Loucy (cell line): Measurements from ENCODE around the gene FGR.
"Not testable (repeated sequence)": the region's sequence is repeated elsewhere in the genome, so short reads cannot be mapped to it uniquely, and the experiment has no call there.

Experiments used
- H2AFZ ChIP-seq: fragments of 200-600 bp; sonication (generic); 2 replicates; pipeline ENCODE4 v1.6.0; 2016; ENCODE audit warnings: antibody characterized with exemption, mild to moderate bottlenecking, low read length, moderate library complexity
- H3F3A ChIP-seq: fragments of 200-600 bp; 2 replicates; pipeline ENCODE4 v1.6.0; 2016; ENCODE audit warnings: antibody characterized with exemption, low read depth, mild to moderate bottlenecking
- H3K27me3 ChIP-seq: fragments of 200-600 bp; sonication (generic); 2 replicates; pipeline ENCODE4 v1.6.1; 2014; ENCODE audit warnings: low read length, mild to moderate bottlenecking; ENCODE audit not compliant: insufficient read depth, poor library complexity, severe bottlenecking
- H3K36me3 ChIP-seq: fragments of 200-600 bp; sonication (generic); 2 replicates; pipeline ENCODE4 v1.6.1; 2016; ENCODE audit warnings: low read length; ENCODE audit not compliant: insufficient read depth
- H3K4me1 ChIP-seq: fragments of 200-600 bp; sonication (generic); 2 replicates; pipeline ENCODE4 v1.5.1; 2014; ENCODE audit warnings: low read length, mild to moderate bottlenecking; ENCODE audit not compliant: insufficient read depth, poor library complexity, severe bottlenecking
- H3K4me2 ChIP-seq: fragments of 200-600 bp; sonication (generic); 2 replicates; pipeline ENCODE4 v1.6.0; 2014; ENCODE audit warnings: antibody characterized with exemption, low read length, low read depth, mild to moderate bottlenecking; ENCODE audit not compliant: poor library complexity, severe bottlenecking
- H3K4me3 ChIP-seq: fragments of 200-600 bp; sonication (generic); 2 replicates; pipeline ENCODE4 v1.5.1; 2014; ENCODE audit warnings: low read length, mild to moderate bottlenecking, mixed read lengths; ENCODE audit not compliant: poor library complexity, severe bottlenecking
- H3K79me2 ChIP-seq: fragments of 200-600 bp; sonication (generic); 2 replicates; pipeline ENCODE4 v1.6.1; 2014; ENCODE audit warnings: low read length; ENCODE audit not compliant: insufficient read depth
- H3K9ac ChIP-seq: fragments of 200-600 bp; sonication (generic); 2 replicates; pipeline ENCODE4 v1.6.0; 2014; ENCODE audit warnings: mild to moderate bottlenecking, low read depth, low read length, moderate library complexity; ENCODE audit not compliant: poor library complexity, severe bottlenecking
- H3K9me2 ChIP-seq: fragments of 200-600 bp; sonication (generic); replicated peaks from 2 replicates; pipeline ENCODE4 v1.6.1; 2016; ENCODE audit warnings: low read depth, low read length, mixed read lengths
- H3K9me3 ChIP-seq: fragments of 200-600 bp; sonication (generic); 2 replicates; pipeline ENCODE4 v1.6.1; 2014; ENCODE audit warnings: mild to moderate bottlenecking, antibody characterized with exemption, low read length, low read depth; ENCODE audit not compliant: insufficient read depth
- H4K20me1 ChIP-seq: fragments of 200-600 bp; sonication (generic); 2 replicates; pipeline ENCODE4 v1.6.0; 2014; ENCODE audit warnings: antibody characterized with exemption, low read length, mild to moderate bottlenecking; ENCODE audit not compliant: insufficient read depth, poor library complexity, severe bottlenecking
- CTCF ChIP-seq: fragments of 200-600 bp; sonication (generic); conservative IDR thresholded peaks from 2 replicates; pipeline ENCODE4 v1.5.1; 2014; ENCODE audit warnings: mild to moderate bottlenecking, antibody characterized with exemption, low read length
- EZH2phosphoT487 ChIP-seq: fragments of 200-600 bp; IDR thresholded peaks from 2 replicates; pipeline ENCODE4 v1.6.1; 2018; ENCODE audit warnings: antibody characterized with exemption, mild to moderate bottlenecking, moderate library complexity, borderline replicate concordance

The FGR gene

GRCh38 chr1:27621051-27621920 lies 13.7 kb downstream of the FGR start:
- Histone ChIP-seq H3F3A (peaks cover 7% of the 10 kb centered on the region; the same call in 1 of the 2 replicates), H3K4me2 (no peak overlapping the region), H3K36me3 (no peaks in the 10 kb centered on the region), H2AFZ (no peak overlapping the region), H3K9me3 (no peaks in the 10 kb centered on the region), H3K9me2 (no peaks in the 10 kb centered on the region), H3K4me1 (peaks cover 67% of the 10 kb centered on the region), H3K9ac (no peak overlapping the region), H3K27me3 (no peaks in the 10 kb centered on the region), H3K79me2 (no peaks in the 10 kb centered on the region), H3K4me3 (no peak overlapping the region), H4K20me1 (no peaks in the 10 kb centered on the region)
- no peak for TF ChIP-seq EZH2phosphoT487
- no peak for TF ChIP-seq CTCF

- H3K4me1 ChIP-seq = peaks cover 57% of the 10 kb centered on the region
- not testable (repeated sequence) for H3K27me3 ChIP-seq, H4K20me1 ChIP-seq, H3K9me3 ChIP-seq, H3K4me2 ChIP-seq, H3K9me2 ChIP-seq, H2AFZ ChIP-seq, H3K79me2 ChIP-seq, H3F3A ChIP-seq, H3K36me3 ChIP-seq, H3K4me3 ChIP-seq, H3K9ac ChIP-seq
Measured at GRCh38 chr1:27619782-27620438, 15.1 kb downstream of the FGR start.

- Histone ChIP-seq H3K4me3 (peak overlapping the region; percentile 44), H3F3A (peaks cover 7% of the 10 kb centered on the region; the same call in 1 of the 2 replicates), H3K36me3 (no peaks in the 10 kb centered on the region), H3K9me2 (no peaks in the 10 kb centered on the region), H3K4me2 (peak overlapping the region; percentile 68), H3K9me3 (no peaks in the 10 kb centered on the region), H3K27me3 (no peaks in the 10 kb centered on the region), H3K4me1 (peaks cover 43% of the 10 kb centered on the region), H4K20me1 (no peaks in the 10 kb centered on the region), H3K79me2 (no peaks in the 10 kb centered on the region), H2AFZ (peak overlapping the region; percentile 26; the same call in 1 of the 2 replicates), H3K9ac (peak overlapping the region; percentile 75)
- TF ChIP-seq EZH2phosphoT487 (no peak), CTCF (no peak)
Measured at GRCh38 chr1:27618341-27619082, 16.5 kb downstream of the FGR start.
